GM12892 (cell line): ENCODE data around the gene OARD1.

Experiments used
- POLR2A ChIP-seq: IDR thresholded peaks from 2 replicates; pipeline ENCODE4 v1.6.1; 2011; ENCODE audit warnings: low read depth, low read length, control low read depth
- TAF1 ChIP-seq: IDR thresholded peaks from 2 replicates; pipeline ENCODE4 v1.6.1; 2011; ENCODE audit warnings: low read depth, mild to moderate bottlenecking, control low read depth, low read length, borderline replicate concordance

DNA sequence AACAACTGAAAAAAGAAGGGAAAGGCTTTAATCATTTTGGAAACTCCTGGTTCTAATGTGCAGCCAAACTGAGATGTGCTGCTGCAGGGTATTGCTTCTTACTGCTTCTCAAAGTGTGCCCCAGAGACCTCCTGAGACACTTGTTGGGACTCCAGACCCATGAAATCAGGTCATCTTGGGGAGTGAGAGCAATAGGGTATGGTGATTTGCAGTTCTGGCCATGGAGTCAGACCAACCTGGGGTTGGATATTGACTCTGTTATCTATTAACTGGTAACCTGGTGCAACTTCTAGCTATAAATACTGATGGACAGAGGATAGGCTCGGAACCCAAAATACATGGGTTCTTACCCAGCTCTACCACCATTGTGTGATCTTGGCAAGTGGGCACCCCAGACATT lies 26.1 kb downstream of the OARD1 start:
- TF ChIP-seq TAF1 (no peak), POLR2A (no peak)
